ENCODE results near the gene MMP24OS.

- TF ChIP-seq, protein P1, sequence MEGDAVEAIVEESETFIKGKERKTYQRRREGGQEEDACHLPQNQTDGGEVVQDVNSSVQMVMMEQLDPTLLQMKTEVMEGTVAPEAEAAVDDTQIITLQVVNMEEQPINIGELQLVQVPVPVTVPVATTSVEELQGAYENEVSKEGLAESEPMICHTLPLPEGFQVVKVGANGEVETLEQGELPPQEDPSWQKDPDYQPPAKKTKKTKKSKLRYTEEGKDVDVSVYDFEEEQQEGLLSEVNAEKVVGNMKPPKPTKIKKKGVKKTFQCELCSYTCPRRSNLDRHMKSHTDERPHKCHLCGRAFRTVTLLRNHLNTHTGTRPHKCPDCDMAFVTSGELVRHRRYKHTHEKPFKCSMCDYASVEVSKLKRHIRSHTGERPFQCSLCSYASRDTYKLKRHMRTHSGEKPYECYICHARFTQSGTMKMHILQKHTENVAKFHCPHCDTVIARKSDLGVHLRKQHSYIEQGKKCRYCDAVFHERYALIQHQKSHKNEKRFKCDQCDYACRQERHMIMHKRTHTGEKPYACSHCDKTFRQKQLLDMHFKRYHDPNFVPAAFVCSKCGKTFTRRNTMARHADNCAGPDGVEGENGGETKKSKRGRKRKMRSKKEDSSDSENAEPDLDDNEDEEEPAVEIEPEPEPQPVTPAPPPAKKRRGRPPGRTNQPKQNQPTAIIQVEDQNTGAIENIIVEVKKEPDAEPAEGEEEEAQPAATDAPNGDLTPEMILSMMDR (IDR thresholded peaks at IDR 0.05), result no peak
- TF ChIP-seq POLR2A (IDR thresholded peaks at IDR 0.05), result no peak
These were observed 1.1 kb upstream of the MMP24OS start for GRCh38 chr20:35279040-35279439.
